Measurements from ENCODE around the gene GAD1.

GAD1 gene

GRCh38 chr2:170896622-170897021, 79.9 kb downstream of the GAD1 start:
- DNase-seq = no peak

GRCh38 chr2:170897108-170897507, 80.4 kb downstream of the GAD1 start:
- no peak for DNase-seq

GRCh38 chr2:170905864-170906263, 89.2 kb downstream of the GAD1 start:
- DNase-seq = no peak
